ENCODE data around the gene RUNX2. TPM values are rescaled to one million over a fixed set of nuclear protein-coding genes. Genes with fewer than 3 reads are reported as not detected.

RUNX2 gene
- total and polyA plus RNA-seq, 4 donors: 0.09 to 1.5 (median 0.75) TPM

DNA sequence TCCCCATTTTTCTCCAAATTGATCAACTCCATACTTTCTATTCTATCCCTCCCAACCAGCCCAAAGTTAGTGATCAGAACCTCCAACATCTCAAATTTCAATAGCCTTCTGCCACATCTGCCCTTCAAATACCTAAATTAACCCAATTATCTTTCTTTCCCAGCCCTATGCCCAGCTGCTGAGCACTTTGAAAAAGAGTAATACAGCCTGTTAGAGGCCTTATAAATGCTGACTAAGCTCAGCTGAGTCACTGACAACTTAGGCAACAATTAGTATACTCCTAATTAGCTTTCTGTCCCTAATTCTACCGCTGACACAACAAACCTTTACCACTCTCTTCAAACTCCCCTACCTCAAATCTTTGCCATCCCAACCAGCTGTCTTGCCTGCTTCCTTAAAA lies 23.5 kb downstream of the RUNX2 start:
- WGBS: 96% methylated on average over 1 of the region's 1 CpG
- Histone ChIP-seq H3K4me1 (ENCODE audit: control insufficient read depth in 4 of 4, insufficient read depth in 4 of 4, low read length in 3 of 4) (peaks cover 0 to 2% (median under 1%) of the 10 kb centered on the region in 4 donors), H3K4me3 (ENCODE audit: low read depth in 1 of 3, low read length in 3 of 3) (no peak overlapping the region), H3K9me3 (ENCODE audit: control insufficient read depth in 4 of 4, low read length in 3 of 4) (no peaks in the 10 kb centered on the region), H3K9ac (ENCODE audit: low read depth in 1 of 2, low read length in 2 of 2) (no peak overlapping the region), H3K36me3 (ENCODE audit: control insufficient read depth in 4 of 4, insufficient read depth in 3 of 4, low read depth in 1 of 4, low read length in 3 of 4) (no peaks in the 10 kb centered on the region), H3K27ac (ENCODE audit: low read depth in 1 of 2, low read length in 2 of 2) (no peak overlapping the region), H3K27me3 (ENCODE audit: control insufficient read depth in 4 of 4, insufficient read depth in 4 of 4, low read length in 3 of 4) (no peaks in the 10 kb centered on the region)
- TF ChIP-seq TAF1 (conservative IDR thresholded peaks at IDR 0.05): no peak
- TF ChIP-seq, protein P1, sequence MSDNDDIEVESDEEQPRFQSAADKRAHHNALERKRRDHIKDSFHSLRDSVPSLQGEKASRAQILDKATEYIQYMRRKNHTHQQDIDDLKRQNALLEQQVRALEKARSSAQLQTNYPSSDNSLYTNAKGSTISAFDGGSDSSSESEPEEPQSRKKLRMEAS (IDR thresholded peaks at IDR 0.05): no peak
- no peak for TF ChIP-seq GABPA (IDR thresholded peaks at IDR 0.05 in 1 of 2, conservative IDR thresholded peaks at IDR 0.05 in 1 of 2)
- TF ChIP-seq, protein P2, sequence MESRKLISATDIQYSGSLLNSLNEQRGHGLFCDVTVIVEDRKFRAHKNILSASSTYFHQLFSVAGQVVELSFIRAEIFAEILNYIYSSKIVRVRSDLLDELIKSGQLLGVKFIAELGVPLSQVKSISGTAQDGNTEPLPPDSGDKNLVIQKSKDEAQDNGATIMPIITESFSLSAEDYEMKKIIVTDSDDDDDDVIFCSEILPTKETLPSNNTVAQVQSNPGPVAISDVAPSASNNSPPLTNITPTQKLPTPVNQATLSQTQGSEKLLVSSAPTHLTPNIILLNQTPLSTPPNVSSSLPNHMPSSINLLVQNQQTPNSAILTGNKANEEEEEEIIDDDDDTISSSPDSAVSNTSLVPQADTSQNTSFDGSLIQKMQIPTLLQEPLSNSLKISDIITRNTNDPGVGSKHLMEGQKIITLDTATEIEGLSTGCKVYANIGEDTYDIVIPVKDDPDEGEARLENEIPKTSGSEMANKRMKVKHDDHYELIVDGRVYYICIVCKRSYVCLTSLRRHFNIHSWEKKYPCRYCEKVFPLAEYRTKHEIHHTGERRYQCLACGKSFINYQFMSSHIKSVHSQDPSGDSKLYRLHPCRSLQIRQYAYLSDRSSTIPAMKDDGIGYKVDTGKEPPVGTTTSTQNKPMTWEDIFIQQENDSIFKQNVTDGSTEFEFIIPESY (IDR thresholded peaks at IDR 0.05): no peak
- TF ChIP-seq SP1 (IDR thresholded peaks at IDR 0.05): no peak
- TF ChIP-seq, protein P3, sequence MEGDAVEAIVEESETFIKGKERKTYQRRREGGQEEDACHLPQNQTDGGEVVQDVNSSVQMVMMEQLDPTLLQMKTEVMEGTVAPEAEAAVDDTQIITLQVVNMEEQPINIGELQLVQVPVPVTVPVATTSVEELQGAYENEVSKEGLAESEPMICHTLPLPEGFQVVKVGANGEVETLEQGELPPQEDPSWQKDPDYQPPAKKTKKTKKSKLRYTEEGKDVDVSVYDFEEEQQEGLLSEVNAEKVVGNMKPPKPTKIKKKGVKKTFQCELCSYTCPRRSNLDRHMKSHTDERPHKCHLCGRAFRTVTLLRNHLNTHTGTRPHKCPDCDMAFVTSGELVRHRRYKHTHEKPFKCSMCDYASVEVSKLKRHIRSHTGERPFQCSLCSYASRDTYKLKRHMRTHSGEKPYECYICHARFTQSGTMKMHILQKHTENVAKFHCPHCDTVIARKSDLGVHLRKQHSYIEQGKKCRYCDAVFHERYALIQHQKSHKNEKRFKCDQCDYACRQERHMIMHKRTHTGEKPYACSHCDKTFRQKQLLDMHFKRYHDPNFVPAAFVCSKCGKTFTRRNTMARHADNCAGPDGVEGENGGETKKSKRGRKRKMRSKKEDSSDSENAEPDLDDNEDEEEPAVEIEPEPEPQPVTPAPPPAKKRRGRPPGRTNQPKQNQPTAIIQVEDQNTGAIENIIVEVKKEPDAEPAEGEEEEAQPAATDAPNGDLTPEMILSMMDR (IDR thresholded peaks at IDR 0.05; ENCODE audit: low read depth, low read length, missing input control): no peak
- no peak for TF ChIP-seq NR2F2 (IDR thresholded peaks at IDR 0.05)
- no peak for TF ChIP-seq YY1 (IDR thresholded peaks at IDR 0.05)
- TF ChIP-seq FOXA2 (IDR thresholded peaks at IDR 0.05): no peak
- no peak for TF ChIP-seq FOXA1 (IDR thresholded peaks at IDR 0.05)
- TF ChIP-seq EGR1 (IDR thresholded peaks at IDR 0.05; ENCODE audit: low read depth in 2 of 2): no peak
- no peak for TF ChIP-seq RXRA (IDR thresholded peaks at IDR 0.05)
- TF ChIP-seq HNF4A (conservative IDR thresholded peaks at IDR 0.05): no peak
- TF ChIP-seq, protein P4, sequence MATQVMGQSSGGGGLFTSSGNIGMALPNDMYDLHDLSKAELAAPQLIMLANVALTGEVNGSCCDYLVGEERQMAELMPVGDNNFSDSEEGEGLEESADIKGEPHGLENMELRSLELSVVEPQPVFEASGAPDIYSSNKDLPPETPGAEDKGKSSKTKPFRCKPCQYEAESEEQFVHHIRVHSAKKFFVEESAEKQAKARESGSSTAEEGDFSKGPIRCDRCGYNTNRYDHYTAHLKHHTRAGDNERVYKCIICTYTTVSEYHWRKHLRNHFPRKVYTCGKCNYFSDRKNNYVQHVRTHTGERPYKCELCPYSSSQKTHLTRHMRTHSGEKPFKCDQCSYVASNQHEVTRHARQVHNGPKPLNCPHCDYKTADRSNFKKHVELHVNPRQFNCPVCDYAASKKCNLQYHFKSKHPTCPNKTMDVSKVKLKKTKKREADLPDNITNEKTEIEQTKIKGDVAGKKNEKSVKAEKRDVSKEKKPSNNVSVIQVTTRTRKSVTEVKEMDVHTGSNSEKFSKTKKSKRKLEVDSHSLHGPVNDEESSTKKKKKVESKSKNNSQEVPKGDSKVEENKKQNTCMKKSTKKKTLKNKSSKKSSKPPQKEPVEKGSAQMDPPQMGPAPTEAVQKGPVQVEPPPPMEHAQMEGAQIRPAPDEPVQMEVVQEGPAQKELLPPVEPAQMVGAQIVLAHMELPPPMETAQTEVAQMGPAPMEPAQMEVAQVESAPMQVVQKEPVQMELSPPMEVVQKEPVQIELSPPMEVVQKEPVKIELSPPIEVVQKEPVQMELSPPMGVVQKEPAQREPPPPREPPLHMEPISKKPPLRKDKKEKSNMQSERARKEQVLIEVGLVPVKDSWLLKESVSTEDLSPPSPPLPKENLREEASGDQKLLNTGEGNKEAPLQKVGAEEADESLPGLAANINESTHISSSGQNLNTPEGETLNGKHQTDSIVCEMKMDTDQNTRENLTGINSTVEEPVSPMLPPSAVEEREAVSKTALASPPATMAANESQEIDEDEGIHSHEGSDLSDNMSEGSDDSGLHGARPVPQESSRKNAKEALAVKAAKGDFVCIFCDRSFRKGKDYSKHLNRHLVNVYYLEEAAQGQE (IDR thresholded peaks at IDR 0.05): no peak
- TF ChIP-seq JUND (IDR thresholded peaks at IDR 0.05): no peak
- no peak for DNase-seq (ENCODE audit: low spot score)

DNA sequence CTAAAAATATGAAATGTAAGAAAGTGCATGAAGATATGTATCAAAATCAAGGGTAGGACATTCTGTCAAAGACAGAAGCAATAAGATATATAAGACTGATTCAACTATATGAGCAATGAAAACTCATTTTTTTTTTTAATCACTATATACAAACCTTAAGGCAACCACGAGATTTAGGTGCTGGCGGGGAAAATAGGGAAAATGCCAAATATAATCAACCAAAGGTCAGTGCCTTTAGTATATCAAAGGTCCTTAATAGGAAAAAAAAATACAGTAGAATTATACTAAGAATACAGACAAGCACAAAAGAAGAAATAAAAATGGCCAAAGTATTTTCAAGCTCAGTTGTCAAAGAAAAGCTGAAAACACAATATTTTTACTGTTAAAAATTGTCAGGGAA lies 25.5 kb downstream of the RUNX2 start:
- Histone ChIP-seq H3K4me3 (ENCODE audit: low read depth in 1 of 3, low read length in 3 of 3) (no peak overlapping the region), H3K9ac (ENCODE audit: low read depth in 1 of 2, low read length in 2 of 2) (peak overlapping the region in 1 of 2 donors; percentile 38), H3K27ac (ENCODE audit: low read depth in 1 of 2, low read length in 2 of 2) (no peak overlapping the region), H3K27me3 (ENCODE audit: control insufficient read depth in 4 of 4, insufficient read depth in 4 of 4, low read length in 3 of 4) (no peaks in the 10 kb centered on the region), H3K36me3 (ENCODE audit: control insufficient read depth in 4 of 4, insufficient read depth in 3 of 4, low read depth in 1 of 4, low read length in 3 of 4) (no peaks in the 10 kb centered on the region), H3K4me1 (ENCODE audit: control insufficient read depth in 4 of 4, insufficient read depth in 4 of 4, low read length in 3 of 4) (peaks cover 0 to 2% (median under 1%) of the 10 kb centered on the region in 4 donors), H3K9me3 (ENCODE audit: control insufficient read depth in 4 of 4, low read length in 3 of 4) (no peaks in the 10 kb centered on the region)
- 48% methylated on average over 2 of the region's 2 CpGs for WGBS
- DNase-seq (ENCODE audit: low spot score): no peak
- peak in 1 of 2 donors; percentile 26 for TF ChIP-seq HNF4A (conservative IDR thresholded peaks at IDR 0.05)
- TF ChIP-seq YY1 (IDR thresholded peaks at IDR 0.05): no peak

Measured in liver (tissue), 9 donors.